Measurements from ENCODE around the gene SLC2A9.
"Not testable (repeated sequence)": the region's sequence is repeated elsewhere in the genome, so short reads cannot be mapped to it uniquely, and the experiment has no call there.

The SLC2A9 gene

DNA sequence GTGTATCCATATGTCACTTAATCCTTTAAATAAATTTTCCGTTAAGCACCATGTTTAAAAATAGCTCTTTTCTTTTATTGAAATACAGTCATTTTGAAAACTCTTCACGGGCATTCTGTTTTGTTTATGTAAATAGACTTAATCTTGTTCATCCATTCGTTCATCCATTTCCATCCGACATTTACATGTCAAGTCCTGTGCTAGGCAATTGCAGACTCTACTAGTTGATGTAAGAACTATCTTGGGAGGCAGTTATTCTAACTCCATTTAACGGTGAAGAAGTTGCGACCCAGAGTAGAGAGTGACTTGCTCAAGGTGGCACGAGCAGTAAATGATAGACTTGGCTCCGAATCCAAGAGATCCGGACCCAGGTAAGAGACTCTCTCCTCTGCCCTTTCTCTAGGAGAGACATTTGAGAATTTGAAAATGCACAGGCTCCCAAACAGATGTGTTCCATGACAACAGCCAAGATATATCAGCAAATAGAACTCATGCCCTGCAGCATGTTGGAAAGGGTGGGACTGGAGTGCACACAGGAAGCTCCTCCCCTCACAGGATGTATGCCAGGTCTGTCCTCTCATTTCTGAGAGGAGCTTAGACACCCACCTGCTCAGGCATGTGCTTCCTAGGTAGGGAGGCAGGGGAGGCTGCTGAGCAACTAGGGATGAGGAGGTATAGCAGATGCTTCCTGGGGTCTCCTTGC is 175.4 kb downstream of the SLC2A9 start:
- DNase-seq (ENCODE audit: extremely low read depth in 1 of 2, low read depth in 1 of 2) = no peak

- DNase-seq (ENCODE audit: extremely low read depth in 1 of 2, low read depth in 1 of 2) = no peak
These were observed 180.2 kb downstream of the SLC2A9 start for GRCh38 chr4:9841072-9841471.

DNA sequence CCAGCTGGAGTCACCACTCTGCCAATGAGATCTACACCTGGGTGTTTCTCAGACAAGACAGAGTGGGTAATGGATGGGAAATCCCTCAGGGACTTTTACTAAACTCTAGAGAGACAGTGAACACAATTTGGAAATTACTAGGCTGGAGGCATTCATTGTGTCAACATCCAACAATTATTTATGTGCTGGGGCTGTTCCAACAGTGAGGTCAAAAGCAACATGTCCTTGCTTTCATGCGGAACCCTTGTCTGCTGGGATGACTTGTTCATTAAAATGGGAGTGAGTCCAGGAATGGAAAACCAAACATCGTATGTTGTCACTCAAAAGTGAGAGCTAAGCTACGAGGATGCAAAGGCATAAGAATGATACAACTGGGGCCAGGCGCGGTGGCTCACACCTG is 185.9 kb downstream of the SLC2A9 start:
- DNase-seq (ENCODE audit: extremely low read depth in 1 of 2, low read depth in 1 of 2) = no peak

DNA sequence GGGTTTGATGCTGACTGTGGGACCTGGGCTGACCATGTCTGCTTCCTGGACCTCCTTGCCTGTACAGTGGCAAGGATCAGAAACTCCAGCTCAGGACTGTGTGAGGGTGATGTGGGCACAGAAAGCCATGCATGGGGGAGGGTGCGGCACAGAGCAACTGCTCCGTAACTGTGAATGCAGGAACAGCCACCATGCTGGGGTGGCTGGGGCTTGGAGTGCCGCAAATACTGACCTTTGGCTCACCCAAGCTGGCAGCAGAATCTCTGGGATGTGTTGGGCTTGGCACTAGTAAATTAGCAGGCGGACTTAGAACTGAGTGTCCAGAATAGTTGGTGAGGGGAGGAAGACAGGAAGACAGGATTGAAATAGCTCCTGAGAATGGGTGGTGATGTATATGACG is 187.9 kb downstream of the SLC2A9 start:
- DNase-seq (ENCODE audit: extremely low read depth in 1 of 2, low read depth in 1 of 2) = no peak

GRCh38 chr4:9832640-9833039 is 188.7 kb downstream of the SLC2A9 start:
- DNase-seq (ENCODE audit: extremely low read depth in 1 of 2, low read depth in 1 of 2) = no peak

GRCh38 chr4:9826551-9826950 is 194.7 kb downstream of the SLC2A9 start:
- no peak for DNase-seq (ENCODE audit: extremely low read depth in 1 of 2, low read depth in 1 of 2)

- peak in 1 of 2 donors; percentile 44 for DNase-seq (ENCODE audit: extremely low read depth in 1 of 2, low read depth in 1 of 2)
These were observed 196.2 kb downstream of the SLC2A9 start for GRCh38 chr4:9825049-9825448.

GRCh38 chr4:9820343-9820742 is 201.0 kb downstream of the SLC2A9 start:
- no peak for DNase-seq (ENCODE audit: extremely low read depth in 1 of 2, low read depth in 1 of 2)

- no peak for DNase-seq (ENCODE audit: extremely low read depth in 1 of 2, low read depth in 1 of 2)
These were observed 205.0 kb downstream of the SLC2A9 start for GRCh38 chr4:9816285-9816684.

DNA sequence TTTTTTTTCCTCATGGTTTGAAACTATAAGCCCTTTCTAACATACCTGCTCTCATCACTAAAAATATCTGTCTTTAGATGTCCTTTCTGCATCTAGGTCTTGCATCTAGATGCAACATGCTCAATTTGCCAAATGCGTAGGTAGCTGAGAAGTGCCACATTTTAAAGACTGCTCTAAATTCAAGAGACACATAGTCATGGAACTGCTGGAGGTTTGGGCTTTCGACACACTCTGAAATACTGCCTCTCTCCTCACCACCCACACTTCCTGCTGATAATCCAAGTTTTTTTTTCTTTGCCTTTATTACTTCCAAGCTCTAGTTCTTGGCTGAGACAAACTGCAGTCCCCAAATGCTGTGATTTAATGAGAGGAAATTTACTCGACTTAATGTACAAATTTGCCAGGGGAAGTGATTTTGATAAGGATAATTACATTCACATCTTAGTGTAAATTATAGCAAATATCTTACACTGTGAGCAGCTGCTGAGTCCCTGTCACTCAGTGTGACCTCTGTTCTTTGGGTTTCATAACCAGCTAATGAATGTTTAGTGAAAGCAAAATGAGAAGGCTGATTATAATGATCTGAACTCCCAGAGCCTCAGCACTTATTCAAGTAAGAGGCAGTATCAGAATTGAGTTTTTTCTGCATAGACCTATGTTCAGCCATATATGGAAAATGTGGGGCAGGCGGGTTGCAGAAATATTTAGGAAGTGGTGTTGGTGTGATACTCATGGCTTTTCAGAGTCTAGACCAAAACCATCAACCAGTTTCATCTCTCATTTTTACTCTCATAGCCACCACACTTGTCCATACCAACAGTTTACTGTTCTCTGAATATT is 208.6 kb downstream of the SLC2A9 start:
- DNase-seq (ENCODE audit: extremely low read depth in 1 of 2, low read depth in 1 of 2) = no peak

DNA sequence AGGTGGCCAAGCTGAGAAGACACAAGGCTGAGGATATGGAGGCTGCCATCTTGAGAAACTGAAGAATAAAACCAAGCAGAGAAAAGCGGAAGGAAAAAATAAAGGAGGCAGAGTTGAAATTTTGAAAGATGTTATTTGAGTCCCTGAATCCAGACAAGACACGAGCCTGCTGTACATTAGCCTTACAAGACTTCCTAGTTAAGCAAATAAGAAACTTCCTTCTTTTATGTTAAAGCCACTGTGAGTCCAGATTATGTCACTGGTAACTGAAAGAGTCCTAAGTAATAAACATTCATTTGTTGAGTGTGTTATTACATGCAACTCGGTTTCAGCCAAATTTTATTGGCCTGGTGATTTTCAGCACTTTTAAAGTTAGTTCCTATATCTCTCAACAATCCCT is 209.5 kb downstream of the SLC2A9 start:
- DNase-seq (ENCODE audit: extremely low read depth in 1 of 2, low read depth in 1 of 2) = no peak

DNA sequence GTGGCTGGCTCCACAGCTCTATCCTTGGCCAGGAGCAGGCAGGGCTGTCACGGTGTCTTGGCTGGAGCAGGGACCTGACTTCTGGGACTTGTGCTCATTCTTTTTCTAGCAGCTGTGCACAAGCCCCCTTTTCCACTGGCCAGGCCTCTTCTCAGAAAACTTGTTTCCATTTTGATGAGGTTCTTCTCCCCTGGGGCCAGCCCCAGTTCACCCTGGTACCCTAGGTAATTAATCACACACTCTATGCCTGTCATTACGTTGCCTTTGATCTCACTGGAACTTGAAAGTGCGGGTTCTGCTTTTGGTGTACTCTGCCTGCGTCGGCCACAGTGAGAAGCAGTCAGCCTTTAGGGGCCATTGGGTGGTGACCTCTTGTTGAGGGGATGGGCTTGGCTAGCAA is 213.2 kb downstream of the SLC2A9 start:
- DNase-seq (ENCODE audit: extremely low read depth in 1 of 2, low read depth in 1 of 2) = no peak

- DNase-seq (ENCODE audit: extremely low read depth in 1 of 2, low read depth in 1 of 2) = no peak
These were observed 216.4 kb downstream of the SLC2A9 start for GRCh38 chr4:9804918-9805317.

- DNase-seq (ENCODE audit: extremely low read depth in 1 of 2, low read depth in 1 of 2) = no peak
These were observed 220.4 kb downstream of the SLC2A9 start for GRCh38 chr4:9800848-9801247.

GRCh38 chr4:9796641-9797040 is 224.7 kb downstream of the SLC2A9 start:
- DNase-seq (ENCODE audit: extremely low read depth in 1 of 2, low read depth in 1 of 2) = not testable (repeated sequence)

DNA sequence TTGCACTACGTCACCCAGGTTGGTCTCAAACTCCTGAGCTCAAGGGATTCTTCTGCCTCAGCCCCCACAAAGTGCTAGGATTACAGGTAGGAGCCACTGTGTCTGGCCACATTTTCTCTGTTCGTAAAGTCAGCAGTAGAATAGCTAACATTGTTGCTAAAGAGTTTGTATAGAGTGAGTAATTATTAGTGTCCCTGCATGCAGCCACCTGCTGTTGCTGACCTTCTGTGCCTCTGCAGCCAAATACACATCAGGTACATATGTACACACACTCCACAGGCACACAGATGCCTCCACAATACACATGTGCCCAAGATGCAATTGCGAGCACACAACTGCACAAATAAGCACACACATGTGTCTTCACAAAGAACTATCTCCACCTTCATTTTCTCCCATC is 228.9 kb downstream of the SLC2A9 start:
- no peak for DNase-seq (ENCODE audit: extremely low read depth in 1 of 2, low read depth in 1 of 2)

DNA sequence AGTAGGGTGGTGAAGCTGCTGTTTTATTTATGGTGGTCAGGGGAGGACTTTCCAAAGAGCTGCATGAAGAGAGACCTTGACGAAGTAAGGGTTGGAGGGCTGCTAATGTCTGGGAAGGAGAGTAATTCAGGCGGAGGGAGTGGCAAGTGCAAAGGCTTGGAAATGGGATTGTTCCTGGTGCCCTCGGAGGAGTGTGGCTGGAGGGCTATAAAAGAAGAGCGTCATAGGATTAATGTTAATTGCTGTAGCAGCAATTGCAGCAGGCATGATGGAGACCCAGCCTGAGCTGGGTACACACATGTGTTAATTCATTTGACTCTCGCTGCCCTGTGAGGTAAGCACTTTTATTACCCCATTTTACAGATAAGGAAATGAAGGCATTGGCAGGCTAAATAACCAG is 235.4 kb downstream of the SLC2A9 start:
- not testable (repeated sequence) for DNase-seq (ENCODE audit: extremely low read depth in 1 of 2, low read depth in 1 of 2)

- no peak for DNase-seq (ENCODE audit: extremely low read depth in 1 of 2, low read depth in 1 of 2)
These were observed 239.2 kb downstream of the SLC2A9 start for GRCh38 chr4:9782136-9782436.

GRCh38 chr4:9781343-9782135 is 239.8 kb downstream of the SLC2A9 start, which contains the start of gene DRD5:
Gene DRD5, plus strand, starts transcription at chr4:9781634. Its CDS starts 396 bp downstream, at chr4:9782030.
- DNase-seq (ENCODE audit: extremely low read depth in 1 of 2, low read depth in 1 of 2) = no peak

Measured in stimulated activated CD8-positive, alpha-beta memory T cell treated with anti-CD3 and anti-CD28 coated beads, Interleukin-7, amount 100 ng/mL, for 48 hours (primary cell).